ENCODE results near the gene HGF.

The HGF gene

DNA sequence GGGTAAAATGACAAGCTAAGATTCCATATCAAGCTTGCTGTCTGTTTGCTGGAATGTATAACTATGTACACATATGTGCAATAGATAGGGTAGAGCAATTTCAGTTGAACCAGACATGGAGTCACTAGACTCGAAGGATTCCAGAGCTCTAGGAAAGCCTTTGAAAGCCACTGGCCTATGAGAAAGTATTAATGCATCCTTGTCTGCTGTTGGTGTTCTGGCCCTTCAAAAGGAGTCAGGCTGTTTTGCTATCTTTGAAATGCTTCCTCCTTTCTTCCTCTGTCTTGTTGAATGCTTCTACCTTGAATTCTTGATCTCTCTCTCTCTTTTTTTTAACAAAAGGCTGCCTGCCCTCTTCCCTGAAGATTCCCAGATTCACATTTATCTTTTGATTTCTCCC, 20.8 kb upstream of the HGF start:
- no peaks in the 10 kb centered on the region for H3K36me3 ChIP-seq (ENCODE audit: low read length)
- H3K9me3 ChIP-seq (ENCODE audit: insufficient read depth, low read length) = no peaks in the 10 kb centered on the region
- no peaks in the 10 kb centered on the region for H3F3A ChIP-seq (ENCODE audit: insufficient read depth)
- H3K79me2 ChIP-seq (ENCODE audit: insufficient read depth, low read length) = no peaks in the 10 kb centered on the region
- H3K4me2 ChIP-seq (ENCODE audit: low read depth, low read length, poor library complexity, severe bottlenecking) = no peak overlapping the region
- H4K20me1 ChIP-seq (ENCODE audit: low read depth, low read length) = no peaks in the 10 kb centered on the region
- no peaks in the 10 kb centered on the region for H3K27me3 ChIP-seq (ENCODE audit: low read length)
- no peak overlapping the region for H3K9ac ChIP-seq (ENCODE audit: low read length)
- no peak overlapping the region for H3K4me3 ChIP-seq (ENCODE audit: insufficient read depth, low read length, poor library complexity, severe bottlenecking)
- no peak for TF ChIP-seq EZH2phosphoT487 (conservative IDR thresholded peaks at IDR 0.05; ENCODE audit: low read length)
- TF ChIP-seq, protein P1, sequence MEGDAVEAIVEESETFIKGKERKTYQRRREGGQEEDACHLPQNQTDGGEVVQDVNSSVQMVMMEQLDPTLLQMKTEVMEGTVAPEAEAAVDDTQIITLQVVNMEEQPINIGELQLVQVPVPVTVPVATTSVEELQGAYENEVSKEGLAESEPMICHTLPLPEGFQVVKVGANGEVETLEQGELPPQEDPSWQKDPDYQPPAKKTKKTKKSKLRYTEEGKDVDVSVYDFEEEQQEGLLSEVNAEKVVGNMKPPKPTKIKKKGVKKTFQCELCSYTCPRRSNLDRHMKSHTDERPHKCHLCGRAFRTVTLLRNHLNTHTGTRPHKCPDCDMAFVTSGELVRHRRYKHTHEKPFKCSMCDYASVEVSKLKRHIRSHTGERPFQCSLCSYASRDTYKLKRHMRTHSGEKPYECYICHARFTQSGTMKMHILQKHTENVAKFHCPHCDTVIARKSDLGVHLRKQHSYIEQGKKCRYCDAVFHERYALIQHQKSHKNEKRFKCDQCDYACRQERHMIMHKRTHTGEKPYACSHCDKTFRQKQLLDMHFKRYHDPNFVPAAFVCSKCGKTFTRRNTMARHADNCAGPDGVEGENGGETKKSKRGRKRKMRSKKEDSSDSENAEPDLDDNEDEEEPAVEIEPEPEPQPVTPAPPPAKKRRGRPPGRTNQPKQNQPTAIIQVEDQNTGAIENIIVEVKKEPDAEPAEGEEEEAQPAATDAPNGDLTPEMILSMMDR (IDR thresholded peaks at IDR 0.05; ENCODE audit: insufficient read depth, low read length, poor library complexity, severe bottlenecking) = no peak
- H2AFZ ChIP-seq (ENCODE audit: low read depth, low read length, severe bottlenecking) = no peak overlapping the region
- H3K9me2 ChIP-seq (replicated peaks; ENCODE audit: insufficient read depth, low read length) = no peaks in the 10 kb centered on the region
- no peak overlapping the region for H3K27ac ChIP-seq (ENCODE audit: low read depth, low read length)

DNA sequence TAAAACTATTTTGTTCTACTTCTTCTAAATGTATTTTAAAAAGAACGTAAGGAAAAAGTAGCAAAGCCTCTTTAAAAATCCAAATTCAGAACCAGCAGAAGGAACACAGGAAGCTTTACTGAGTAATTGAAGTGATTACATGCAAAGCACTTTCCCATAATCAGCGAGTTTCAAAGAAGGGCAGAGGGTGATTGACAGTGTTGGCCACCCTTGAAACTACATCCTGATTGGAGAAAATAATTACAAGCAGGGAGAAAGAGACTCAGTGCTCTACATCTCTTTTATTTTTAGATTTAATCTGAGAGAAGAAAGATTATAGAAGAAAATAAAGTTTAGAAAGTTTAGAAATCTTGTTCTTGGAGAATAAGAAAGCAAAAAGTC, 20.3 kb upstream of the HGF start:
- Histone ChIP-seq H3K4me2 (ENCODE audit: low read depth, low read length, poor library complexity, severe bottlenecking) (no peak overlapping the region), H3K36me3 (ENCODE audit: low read length) (no peaks in the 10 kb centered on the region), H3K4me3 (ENCODE audit: insufficient read depth, low read length, poor library complexity, severe bottlenecking) (no peak overlapping the region), H3F3A (ENCODE audit: insufficient read depth) (no peaks in the 10 kb centered on the region), H2AFZ (ENCODE audit: low read depth, low read length, severe bottlenecking) (no peak overlapping the region), H3K79me2 (ENCODE audit: insufficient read depth, low read length) (no peaks in the 10 kb centered on the region), H3K9ac (ENCODE audit: low read length) (no peak overlapping the region), H3K9me3 (ENCODE audit: insufficient read depth, low read length) (no peaks in the 10 kb centered on the region), H3K27ac (ENCODE audit: low read depth, low read length) (no peak overlapping the region), H3K9me2 (replicated peaks; ENCODE audit: insufficient read depth, low read length) (no peaks in the 10 kb centered on the region), H3K27me3 (ENCODE audit: low read length) (no peaks in the 10 kb centered on the region), H4K20me1 (ENCODE audit: low read depth, low read length) (no peaks in the 10 kb centered on the region)
- TF ChIP-seq EZH2phosphoT487 (conservative IDR thresholded peaks at IDR 0.05; ENCODE audit: low read length) = no peak
- TF ChIP-seq, protein P1 (IDR thresholded peaks at IDR 0.05; ENCODE audit: insufficient read depth, low read length, poor library complexity, severe bottlenecking) = no peak

DNA sequence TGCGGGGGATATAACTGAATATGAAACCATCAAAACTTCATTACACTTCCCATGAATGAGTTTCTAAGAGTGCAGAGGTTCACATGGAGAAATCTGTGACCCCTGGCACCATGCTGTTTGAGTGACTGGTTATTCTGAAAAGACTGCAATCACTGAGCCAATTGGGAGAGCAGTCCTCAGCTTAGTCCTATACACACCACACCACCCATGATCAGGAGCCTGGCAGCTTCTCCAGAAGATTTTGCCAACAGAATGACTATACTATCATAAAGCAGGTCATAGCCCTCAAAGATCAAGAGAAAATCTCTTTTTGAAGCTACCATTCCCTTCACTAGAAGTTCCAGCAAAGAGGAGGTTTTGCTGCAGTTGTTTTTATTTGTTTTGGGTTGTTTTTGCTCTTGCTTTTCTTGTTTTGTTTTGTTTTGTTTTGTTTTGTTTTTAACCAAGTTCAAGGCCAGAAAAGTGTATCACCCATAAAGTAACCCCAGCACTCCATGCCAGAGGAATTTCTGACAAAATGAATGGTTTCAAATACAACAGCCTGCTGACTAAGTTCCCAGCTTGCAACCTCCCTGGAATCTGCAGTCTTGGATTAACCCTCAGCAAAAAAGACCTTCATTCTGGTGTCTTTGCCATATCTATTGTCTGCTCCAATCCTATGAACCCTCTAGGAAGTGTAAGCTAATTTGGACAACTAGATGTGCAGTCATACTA, 19.7 kb upstream of the HGF start:
- no peaks in the 10 kb centered on the region for H3K27me3 ChIP-seq (ENCODE audit: low read length)
- no peaks in the 10 kb centered on the region for H3K9me2 ChIP-seq (replicated peaks; ENCODE audit: insufficient read depth, low read length)
- no peak overlapping the region for H3K9ac ChIP-seq (ENCODE audit: low read length)
- no peak overlapping the region for H3K4me2 ChIP-seq (ENCODE audit: low read depth, low read length, poor library complexity, severe bottlenecking)
- no peaks in the 10 kb centered on the region for H3K36me3 ChIP-seq (ENCODE audit: low read length)
- H2AFZ ChIP-seq (ENCODE audit: low read depth, low read length, severe bottlenecking) = no peak overlapping the region
- no peaks in the 10 kb centered on the region for H4K20me1 ChIP-seq (ENCODE audit: low read depth, low read length)
- TF ChIP-seq, protein P1 (IDR thresholded peaks at IDR 0.05; ENCODE audit: insufficient read depth, low read length, poor library complexity, severe bottlenecking) = no peak
- no peak for TF ChIP-seq EZH2phosphoT487 (conservative IDR thresholded peaks at IDR 0.05; ENCODE audit: low read length)
- no peak overlapping the region for H3K27ac ChIP-seq (ENCODE audit: low read depth, low read length)
- H3K79me2 ChIP-seq (ENCODE audit: insufficient read depth, low read length) = no peaks in the 10 kb centered on the region
- H3F3A ChIP-seq (ENCODE audit: insufficient read depth) = no peaks in the 10 kb centered on the region
- H3K9me3 ChIP-seq (ENCODE audit: insufficient read depth, low read length) = no peaks in the 10 kb centered on the region
- H3K4me3 ChIP-seq (ENCODE audit: insufficient read depth, low read length, poor library complexity, severe bottlenecking) = no peak overlapping the region
